Measurements from ENCODE around the gene IGFBP3. TPM values are rescaled to one million over a fixed set of nuclear protein-coding genes. Genes with fewer than 3 reads are reported as not detected.

IGFBP3 gene
- total and polyA plus RNA-seq, 2 of the 13 experiments (the other 11 are each of a cell fraction or from before 2014, with no cell fraction given): 57.5 TPM; not detected in 1

GRCh38 chr7:45885264-45885882 is 35.7 kb downstream of the IGFBP3 start (continued):
- no peak for TF ChIP-seq ARHGAP35 (CRISPR knock-in tag; IDR thresholded peaks at IDR 0.05; ENCODE audit: borderline replicate concordance)
- peak; percentile 97 for TF ChIP-seq MIER3 (CRISPR knock-in tag; IDR thresholded peaks at IDR 0.05; ENCODE audit: borderline replicate concordance)
- peak; percentile 83 for TF ChIP-seq HHEX (CRISPR knock-in tag; IDR thresholded peaks at IDR 0.05)
- no peak for TF ChIP-seq ZNF850 (CRISPR knock-in tag; conservative IDR thresholded peaks at IDR 0.05)
- no peak for TF ChIP-seq ZSCAN22 (CRISPR knock-in tag; IDR thresholded peaks at IDR 0.05)
- no peak for TF ChIP-seq ZNF101 (CRISPR knock-in tag; IDR thresholded peaks at IDR 0.05; ENCODE audit: borderline replicate concordance, low read depth)
- peak; percentile 75 for TF ChIP-seq ZFP91 (CRISPR knock-in tag; IDR thresholded peaks at IDR 0.05; ENCODE audit: borderline replicate concordance)
- peak; percentile 51 for TF ChIP-seq U2AF1 (optimal IDR thresholded peaks at IDR 0.05; ENCODE audit: low read depth, low read length)
- TF ChIP-seq ZMAT3 (CRISPR knock-in tag; conservative IDR thresholded peaks at IDR 0.05): peak; percentile 93
- TF ChIP-seq THAP7 (CRISPR knock-in tag; IDR thresholded peaks at IDR 0.05): no peak; the same call in none of the 2 replicates
- TF ChIP-seq HMG20A (CRISPR knock-in tag; IDR thresholded peaks at IDR 0.05; ENCODE audit: borderline replicate concordance): peak; percentile 93
- no peak for TF ChIP-seq ZNF383 (CRISPR knock-in tag; IDR thresholded peaks at IDR 0.05; ENCODE audit: borderline replicate concordance)
- peak; percentile 94 for TF ChIP-seq ZNF263 (CRISPR knock-in tag; IDR thresholded peaks at IDR 0.05)
- TF ChIP-seq ZBTB39 (CRISPR knock-in tag; IDR thresholded peaks at IDR 0.05): no peak
- peak; percentile 22 to 67; a peak in 2 of 4 replicates for TF ChIP-seq HMGXB4 (CRISPR knock-in tag; IDR thresholded peaks at IDR 0.05; ENCODE audit: borderline replicate concordance in 1 of 2, low read depth in 1 of 2)
- peak; percentile 91; the same call in 1 of the 2 replicates for TF ChIP-seq ZNF557 (CRISPR knock-in tag; IDR thresholded peaks at IDR 0.05)
- no peak for TF ChIP-seq CBFB (CRISPR knock-in tag; IDR thresholded peaks at IDR 0.05)
- peak; percentile 85 for TF ChIP-seq KAT7 (CRISPR knock-in tag; IDR thresholded peaks at IDR 0.05; ENCODE audit: borderline replicate concordance)
- TF ChIP-seq FOXA3 (CRISPR knock-in tag; IDR thresholded peaks at IDR 0.05): peak; percentile 99
- no peak for TF ChIP-seq PBX3 (CRISPR knock-in tag; IDR thresholded peaks at IDR 0.05; ENCODE audit: borderline replicate concordance)
- no peak for TF ChIP-seq SOX6 (IDR thresholded peaks at IDR 0.05)
- TF ChIP-seq SOX6 (CRISPR knock-in tag; IDR thresholded peaks at IDR 0.05): peak; percentile 99
- no peak for TF ChIP-seq ZNF615 (CRISPR knock-in tag; IDR thresholded peaks at IDR 0.05; ENCODE audit: borderline replicate concordance)

Data from HepG2 (cell line).